Measurements from ENCODE around the gene CENPL.

DNA sequence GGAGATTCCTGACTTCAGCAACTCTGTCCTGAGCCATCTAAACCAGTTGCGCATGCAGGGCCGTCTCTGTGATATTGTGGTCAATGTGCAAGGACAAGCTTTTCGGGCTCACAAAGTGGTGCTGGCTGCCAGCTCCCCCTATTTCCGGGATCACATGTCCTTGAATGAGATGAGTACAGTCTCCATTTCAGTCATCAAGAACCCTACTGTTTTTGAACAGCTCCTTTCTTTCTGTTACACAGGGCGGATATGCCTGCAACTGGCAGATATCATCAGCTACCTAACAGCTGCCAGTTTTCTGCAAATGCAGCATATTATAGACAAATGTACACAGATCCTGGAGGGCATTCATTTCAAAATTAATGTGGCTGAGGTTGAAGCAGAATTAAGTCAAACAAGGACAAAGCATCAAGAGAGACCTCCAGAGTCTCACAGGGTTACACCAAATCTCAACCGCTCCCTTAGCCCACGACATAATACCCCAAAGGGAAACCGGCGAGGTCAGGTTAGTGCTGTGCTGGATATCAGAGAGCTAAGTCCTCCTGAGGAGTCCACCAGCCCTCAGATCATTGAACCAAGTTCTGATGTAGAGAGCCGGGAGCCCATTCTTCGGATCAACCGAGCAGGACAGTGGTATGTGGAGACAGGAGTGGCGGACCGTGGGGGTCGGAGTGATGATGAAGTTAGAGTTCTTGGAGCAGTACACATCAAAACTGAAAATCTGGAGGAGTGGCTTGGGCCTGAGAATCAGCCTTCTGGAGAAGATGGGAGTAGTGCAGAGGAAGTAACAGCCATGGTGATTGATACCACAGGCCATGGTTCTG lies 45.8 kb upstream of the CENPL start:
- TF ChIP-seq ZNF207 (IDR thresholded peaks at IDR 0.05; ENCODE audit: borderline replicate concordance): no peak
- no peak for TF ChIP-seq POLR2AphosphoS2 (IDR thresholded peaks at IDR 0.05; ENCODE audit: low read depth, low read length)
- TF ChIP-seq, protein P1, sequence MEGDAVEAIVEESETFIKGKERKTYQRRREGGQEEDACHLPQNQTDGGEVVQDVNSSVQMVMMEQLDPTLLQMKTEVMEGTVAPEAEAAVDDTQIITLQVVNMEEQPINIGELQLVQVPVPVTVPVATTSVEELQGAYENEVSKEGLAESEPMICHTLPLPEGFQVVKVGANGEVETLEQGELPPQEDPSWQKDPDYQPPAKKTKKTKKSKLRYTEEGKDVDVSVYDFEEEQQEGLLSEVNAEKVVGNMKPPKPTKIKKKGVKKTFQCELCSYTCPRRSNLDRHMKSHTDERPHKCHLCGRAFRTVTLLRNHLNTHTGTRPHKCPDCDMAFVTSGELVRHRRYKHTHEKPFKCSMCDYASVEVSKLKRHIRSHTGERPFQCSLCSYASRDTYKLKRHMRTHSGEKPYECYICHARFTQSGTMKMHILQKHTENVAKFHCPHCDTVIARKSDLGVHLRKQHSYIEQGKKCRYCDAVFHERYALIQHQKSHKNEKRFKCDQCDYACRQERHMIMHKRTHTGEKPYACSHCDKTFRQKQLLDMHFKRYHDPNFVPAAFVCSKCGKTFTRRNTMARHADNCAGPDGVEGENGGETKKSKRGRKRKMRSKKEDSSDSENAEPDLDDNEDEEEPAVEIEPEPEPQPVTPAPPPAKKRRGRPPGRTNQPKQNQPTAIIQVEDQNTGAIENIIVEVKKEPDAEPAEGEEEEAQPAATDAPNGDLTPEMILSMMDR (IDR thresholded peaks at IDR 0.05 in 2 of 3, conservative IDR thresholded peaks at IDR 0.05 in 1 of 3; ENCODE audit: control insufficient read depth in 2 of 3, extremely low read depth in 1 of 3, insufficient read depth in 1 of 3, low read depth in 3 of 3, low read length in 3 of 3): no peak
- no peak for TF ChIP-seq RFX5 (IDR thresholded peaks at IDR 0.05; ENCODE audit: low read depth, low read length)
- peak; percentile 61; the same call in 1 of the 2 replicates for TF ChIP-seq POLR2A (IDR thresholded peaks at IDR 0.05; ENCODE audit: low read depth, low read length)
- TF ChIP-seq EP300 (IDR thresholded peaks at IDR 0.05; ENCODE audit: borderline replicate concordance in 1 of 2, control insufficient read depth in 1 of 2, low read depth in 2 of 2, low read length in 2 of 2): no peak
- no peak for TF ChIP-seq MTA3 (IDR thresholded peaks at IDR 0.05; ENCODE audit: borderline replicate concordance, low read length)
- TF ChIP-seq YY1 (IDR thresholded peaks at IDR 0.05; ENCODE audit: low read depth, low read length): peak; percentile 15; the same call in 1 of the 2 replicates
- TF ChIP-seq SRF (IDR thresholded peaks at IDR 0.05; ENCODE audit: low read depth in 2 of 2, low read length in 2 of 2): no peak
- TF ChIP-seq RB1 (IDR thresholded peaks at IDR 0.05; ENCODE audit: borderline replicate concordance): no peak
- no peak for TF ChIP-seq E2F4 (IDR thresholded peaks at IDR 0.05; ENCODE audit: low read depth, low read length)
- TF ChIP-seq, protein P2, sequence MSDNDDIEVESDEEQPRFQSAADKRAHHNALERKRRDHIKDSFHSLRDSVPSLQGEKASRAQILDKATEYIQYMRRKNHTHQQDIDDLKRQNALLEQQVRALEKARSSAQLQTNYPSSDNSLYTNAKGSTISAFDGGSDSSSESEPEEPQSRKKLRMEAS (IDR thresholded peaks at IDR 0.05; ENCODE audit: low read depth, low read length): no peak

All from GM12878 (cell line).